HCT116 (cell line): ENCODE measurements around the gene DOCK10. TPM values are rescaled to one million over a fixed set of nuclear protein-coding genes. Genes with fewer than 3 reads are reported as not detected.

ENCODE experiments used
- ATAC-seq: fragments of 200-7000 bp; cut with Tn5 transposase; 2 replicates; pipeline ENCODE4 v1.9.1; 2020; ENCODE audit warnings: mild to moderate bottlenecking, moderate library complexity
- BruUV-seq: library from RNA; stranded (reverse); fragments of 400-500 nt; replicated peaks from 2 replicates; lab custom pipeline; 2021; lab: Mats Ljungman, UMichigan
- CTCF ChIA-PET: fragments of 300-600 bp; sonication (Branson Sonifier 250); formaldehyde crosslinking; loops from one replicate; lab custom pipeline; 2021; ENCODE audit warnings: antibody characterized with exemption; lab: Charles Lee
- POLR2A ChIA-PET: fragments of 300-600, 350-600 bp; sonication (Branson Sonifier 250); formaldehyde crosslinking; loops from one replicate; lab custom pipeline; 2021; ENCODE audit warnings: antibody characterized with exemption; lab: Charles Lee
- RAD21 ChIA-PET, 2 experiments: fragments of 300-600 bp; sonication (Branson Sonifier 250); formaldehyde crosslinking; loops; one replicate each; lab custom pipeline; 2023; ENCODE audit warnings: low total read pairs in 2 of 2; ENCODE audit not compliant: uncharacterized antibody in 2 of 2, unreplicated experiment in 2 of 2, low non-redundant PET in 1 of 2; lab: Charles Lee
- DNase-seq: peaks from one replicate; pipeline ENCODE4 v3.0.0-alpha.2; 2010; ENCODE audit warnings: low read depth, low spot score
- H2AFZ ChIP-seq: fragments of 200-600 bp; shearing (Covaris generic), sonication (generic); 2 replicates; pipeline ENCODE4 v1.6.1; 2017; ENCODE audit warnings: low read depth, mixed run types, mixed read lengths, antibody characterized with exemption, low read length; ENCODE audit not compliant: poor library complexity, severe bottlenecking
- H3K27ac ChIP-seq: 2 replicates; pipeline ENCODE4 v1.5.1; 2012; ENCODE audit warnings: low read depth, low read length
- H3K27me3 ChIP-seq: fragments of 200-600 bp; sonication (generic); 2 replicates; pipeline ENCODE4 v1.6.1; 2016; ENCODE audit warnings: mixed run types, low read length, mixed read lengths; ENCODE audit not compliant: insufficient read depth
- H3K36me3 ChIP-seq, 2 experiments: fragments of 200-500 bp in 1 of 2; fragments of 200-600 bp in 1 of 2; sonication (Bioruptor generic) in 1 of 2; sonication (generic) in 1 of 2; 2 replicates each; pipeline versions ENCODE4 v1.5.1 to v1.6.1; 2014 to 2016; ENCODE audit warnings: low read length in 2 of 2, inconsistent platforms in 1 of 2, mixed read lengths in 1 of 2, mixed run types in 1 of 2; ENCODE audit not compliant: insufficient read depth in 2 of 2, control insufficient read depth in 1 of 2
- H3K4me1 ChIP-seq, 2 experiments: fragments of 200-600 bp in 1 of 2; sonication (generic) in 1 of 2; 2 replicates each; pipeline versions ENCODE4 v1.5.1 to v1.6.1; 2012 to 2017; ENCODE audit warnings: low read length in 2 of 2, inconsistent platforms in 1 of 2, mild to moderate bottlenecking in 1 of 2, mixed read lengths in 1 of 2, mixed run types in 1 of 2, moderate library complexity in 1 of 2; ENCODE audit not compliant: insufficient read depth in 2 of 2, control insufficient read depth in 1 of 2
- H3K4me2 ChIP-seq: fragments of 200-600 bp; sonication (generic); 2 replicates; pipeline ENCODE4 v1.6.1; 2017; ENCODE audit warnings: mixed run types, low read length, mixed read lengths
- H3K4me3 ChIP-seq, 2 experiments: fragments of 200-600 bp in 1 of 2; sonication (generic) in 1 of 2; replicated peaks in 1 of 2; 2 replicates each; pipeline ENCODE4 v1.5.1; 2011 to 2016; ENCODE audit warnings: low read length in 2 of 2, control low read depth in 1 of 2, low read depth in 1 of 2, mild to moderate bottlenecking in 1 of 2, mixed read lengths in 1 of 2, mixed run types in 1 of 2
- H3K79me2 ChIP-seq: fragments of 200-600 bp; sonication (generic); 2 replicates; pipeline ENCODE4 v1.6.1; 2017; ENCODE audit warnings: mild to moderate bottlenecking, mixed run types, low read length, moderate library complexity, mixed read lengths; ENCODE audit not compliant: insufficient read depth
- H3K9ac ChIP-seq: fragments of 200-600 bp; sonication (generic); 2 replicates; pipeline ENCODE4 v1.6.1; 2016; ENCODE audit warnings: low read length, mixed read lengths
- H3K9me2 ChIP-seq: fragments of 200-600 bp; sonication (generic), shearing (Covaris generic); 2 replicates; pipeline ENCODE4 v1.6.1; 2017; ENCODE audit warnings: mixed run types, mild to moderate bottlenecking, moderate library complexity; ENCODE audit not compliant: insufficient read depth
- H3K9me3 ChIP-seq, 2 experiments: fragments of 200-500 bp in 1 of 2; fragments of 200-600 bp in 1 of 2; sonication (Bioruptor generic) in 1 of 2; sonication (generic) in 1 of 2; 2 replicates each; pipeline ENCODE4 v1.6.1; 2014 to 2017; ENCODE audit warnings: low read length in 2 of 2, mixed read lengths in 2 of 2, inconsistent platforms in 1 of 2, low read depth in 1 of 2, mild to moderate bottlenecking in 1 of 2, mixed run types in 1 of 2, moderate library complexity in 1 of 2; ENCODE audit not compliant: control insufficient read depth in 1 of 2, insufficient read depth in 1 of 2
- H4K20me1 ChIP-seq: fragments of 200-600 bp; sonication (generic), shearing (Covaris generic); 2 replicates; pipeline ENCODE4 v1.6.1; 2017; ENCODE audit warnings: mixed run types, mild to moderate bottlenecking, moderate library complexity; ENCODE audit not compliant: insufficient read depth
- CBX3 ChIP-seq: IDR thresholded peaks from 2 replicates; pipeline ENCODE4 v1.6.1; 2012; ENCODE audit warnings: low read depth
- CEBPB ChIP-seq: IDR thresholded peaks from 2 replicates; pipeline ENCODE4 v1.6.1; 2012; ENCODE audit warnings: low read depth
- EGR1 ChIP-seq: IDR thresholded peaks from 2 replicates; pipeline ENCODE4 v1.6.1; 2012; ENCODE audit warnings: low read depth
- EZH2phosphoT487 ChIP-seq: fragments of 200-600 bp; IDR thresholded peaks from 2 replicates; pipeline ENCODE4 v1.6.1; 2018; ENCODE audit warnings: antibody characterized with exemption, borderline replicate concordance
- FOSL1 ChIP-seq: IDR thresholded peaks from 2 replicates; pipeline ENCODE4 v1.6.1; 2012; ENCODE audit warnings: low read depth
- POLR2AphosphoS5 ChIP-seq: IDR thresholded peaks from 2 replicates; pipeline ENCODE4 v1.6.1; 2011; ENCODE audit warnings: mild to moderate bottlenecking, low read depth, low read length, moderate library complexity
- RAD21 ChIP-seq: IDR thresholded peaks from 2 replicates; pipeline ENCODE4 v1.6.1; 2012; ENCODE audit warnings: low read depth, mild to moderate bottlenecking
- SP1 ChIP-seq: IDR thresholded peaks from 2 replicates; pipeline ENCODE4 v1.6.1; 2012; ENCODE audit warnings: low read depth
- SRF ChIP-seq: IDR thresholded peaks from 2 replicates; pipeline ENCODE4 v1.6.1; 2012; ENCODE audit warnings: low read depth
- TCF7L2 ChIP-seq: IDR thresholded peaks from 2 replicates; pipeline ENCODE4 v1.7.0; 2011; ENCODE audit warnings: borderline replicate concordance, inconsistent platforms; ENCODE audit not compliant: insufficient read depth, insufficient read length; ENCODE audit errors: extremely low read depth
- ZFX ChIP-seq: fragments of 450-650 bp; IDR thresholded peaks from 2 replicates; pipeline ENCODE4 v1.6.1; 2017
- ZNF274 ChIP-seq: fragments of 200-500 bp; sonication (Bioruptor generic); IDR thresholded peaks from 2 replicates; pipeline ENCODE4 v1.6.1; 2014; ENCODE audit warnings: mild to moderate bottlenecking, low read depth, low read length, inconsistent platforms
- intact Hi-C: fragments of 100-400 bp; cut with micrococcal nuclease; formaldehyde crosslinking; loops from 2 replicates; pipeline ENCODE4 v1.10.0; 2022
- total RNA-seq: library from RNA; stranded (reverse); gene quantifications from one replicate; pipeline ENCODE4 v1.2.1, GENCODE V29; 2021; ENCODE audit not compliant: unreplicated experiment
- TF ChIP-seq, protein P1 (sequence below): IDR thresholded peaks from 2 replicates; pipeline ENCODE4 v1.6.1; 2012; ENCODE audit warnings: low read depth
- TF ChIP-seq, protein P2 (sequence below): IDR thresholded peaks from 2 replicates; pipeline ENCODE4 v1.6.1; 2012
- TF ChIP-seq, protein P3 (sequence below), 3 experiments: fragments of 200-600 bp in 1 of 3; sonication (generic) in 1 of 3; IDR thresholded peaks in 2 of 3; conservative IDR thresholded peaks in 1 of 3; 2 replicates each; pipeline ENCODE4 v1.5.1; 2012 to 2017; ENCODE audit warnings: low read depth in 2 of 3, low read length in 2 of 3, antibody characterized with exemption in 1 of 3, borderline replicate concordance in 1 of 3, control low read depth in 1 of 3, mild to moderate bottlenecking in 1 of 3, mixed read lengths in 1 of 3, mixed run types in 1 of 3, moderate library complexity in 1 of 3; ENCODE audit not compliant: insufficient read depth in 1 of 3
- TF ChIP-seq, protein P4 (sequence below): IDR thresholded peaks from 2 replicates; pipeline ENCODE4 v1.6.1; 2012

DOCK10 gene
- total RNA-seq, 1 experiment from 2014 or later = 0.54 TPM

DNA sequence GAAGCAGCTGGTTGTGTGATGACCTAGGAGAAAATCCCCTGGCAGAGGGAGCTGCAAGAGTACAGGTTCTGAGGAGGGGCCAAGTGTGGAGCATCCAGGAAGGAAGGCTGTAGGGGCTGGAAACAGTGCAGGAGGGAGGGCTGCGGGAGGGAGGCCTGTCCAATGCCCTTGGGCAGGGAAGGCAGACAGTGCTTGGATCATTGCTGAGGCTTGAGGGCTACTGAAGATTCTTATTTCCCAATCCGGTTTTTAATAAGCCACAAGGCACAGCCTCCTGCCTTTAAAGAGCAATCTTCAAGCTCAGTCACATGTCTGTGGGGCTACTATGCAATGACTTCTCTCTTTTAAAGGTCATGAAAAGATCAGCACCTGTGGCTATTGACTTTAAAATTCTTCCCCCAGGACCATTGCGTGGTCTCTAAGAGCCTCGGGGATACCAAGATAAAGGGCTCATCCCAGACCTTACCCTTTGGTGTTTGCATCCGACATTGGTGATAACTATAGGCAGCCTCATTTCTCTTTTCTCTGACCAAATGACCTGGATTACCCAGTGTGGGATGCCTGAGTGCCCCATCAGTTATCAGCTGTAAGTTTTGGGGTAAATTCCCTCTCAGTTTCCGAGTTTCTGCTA lies 149.6 kb downstream of the DOCK10 start:
- Histone ChIP-seq H3K9ac (no peak overlapping the region), H3K4me3 (no peak overlapping the region), H3K27ac (no peak overlapping the region), H2AFZ (no peak overlapping the region), H3K27me3 (no peaks in the 10 kb centered on the region), H3K79me2 (no peaks in the 10 kb centered on the region), H3K36me3 (no peaks in the 10 kb centered on the region), H3K4me1 (no peaks in the 10 kb centered on the region), H3K9me2 (peaks cover 5% of the 10 kb centered on the region; the same call in 1 of the 2 replicates), H3K9me3 (no peaks in the 10 kb centered on the region), H3K4me2 (no peak overlapping the region), H4K20me1 (no peaks in the 10 kb centered on the region)
- no TSS peak for BruUV-seq
- POLR2A ChIA-PET = no interaction called here
- DNase-seq (no peak), ATAC-seq (no peak)
- TF ChIP-seq, protein P1, sequence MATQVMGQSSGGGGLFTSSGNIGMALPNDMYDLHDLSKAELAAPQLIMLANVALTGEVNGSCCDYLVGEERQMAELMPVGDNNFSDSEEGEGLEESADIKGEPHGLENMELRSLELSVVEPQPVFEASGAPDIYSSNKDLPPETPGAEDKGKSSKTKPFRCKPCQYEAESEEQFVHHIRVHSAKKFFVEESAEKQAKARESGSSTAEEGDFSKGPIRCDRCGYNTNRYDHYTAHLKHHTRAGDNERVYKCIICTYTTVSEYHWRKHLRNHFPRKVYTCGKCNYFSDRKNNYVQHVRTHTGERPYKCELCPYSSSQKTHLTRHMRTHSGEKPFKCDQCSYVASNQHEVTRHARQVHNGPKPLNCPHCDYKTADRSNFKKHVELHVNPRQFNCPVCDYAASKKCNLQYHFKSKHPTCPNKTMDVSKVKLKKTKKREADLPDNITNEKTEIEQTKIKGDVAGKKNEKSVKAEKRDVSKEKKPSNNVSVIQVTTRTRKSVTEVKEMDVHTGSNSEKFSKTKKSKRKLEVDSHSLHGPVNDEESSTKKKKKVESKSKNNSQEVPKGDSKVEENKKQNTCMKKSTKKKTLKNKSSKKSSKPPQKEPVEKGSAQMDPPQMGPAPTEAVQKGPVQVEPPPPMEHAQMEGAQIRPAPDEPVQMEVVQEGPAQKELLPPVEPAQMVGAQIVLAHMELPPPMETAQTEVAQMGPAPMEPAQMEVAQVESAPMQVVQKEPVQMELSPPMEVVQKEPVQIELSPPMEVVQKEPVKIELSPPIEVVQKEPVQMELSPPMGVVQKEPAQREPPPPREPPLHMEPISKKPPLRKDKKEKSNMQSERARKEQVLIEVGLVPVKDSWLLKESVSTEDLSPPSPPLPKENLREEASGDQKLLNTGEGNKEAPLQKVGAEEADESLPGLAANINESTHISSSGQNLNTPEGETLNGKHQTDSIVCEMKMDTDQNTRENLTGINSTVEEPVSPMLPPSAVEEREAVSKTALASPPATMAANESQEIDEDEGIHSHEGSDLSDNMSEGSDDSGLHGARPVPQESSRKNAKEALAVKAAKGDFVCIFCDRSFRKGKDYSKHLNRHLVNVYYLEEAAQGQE = no peak
- no peak for TF ChIP-seq CEBPB
- TF ChIP-seq TCF7L2 = no peak
- TF ChIP-seq ZNF274 = no peak
- TF ChIP-seq EGR1 = no peak
- no peak for TF ChIP-seq RAD21
- no peak for TF ChIP-seq FOSL1
- TF ChIP-seq CBX3 = no peak
- no peak for TF ChIP-seq ZFX
- TF ChIP-seq, protein P2, sequence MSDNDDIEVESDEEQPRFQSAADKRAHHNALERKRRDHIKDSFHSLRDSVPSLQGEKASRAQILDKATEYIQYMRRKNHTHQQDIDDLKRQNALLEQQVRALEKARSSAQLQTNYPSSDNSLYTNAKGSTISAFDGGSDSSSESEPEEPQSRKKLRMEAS = no peak
- TF ChIP-seq, protein P3, sequence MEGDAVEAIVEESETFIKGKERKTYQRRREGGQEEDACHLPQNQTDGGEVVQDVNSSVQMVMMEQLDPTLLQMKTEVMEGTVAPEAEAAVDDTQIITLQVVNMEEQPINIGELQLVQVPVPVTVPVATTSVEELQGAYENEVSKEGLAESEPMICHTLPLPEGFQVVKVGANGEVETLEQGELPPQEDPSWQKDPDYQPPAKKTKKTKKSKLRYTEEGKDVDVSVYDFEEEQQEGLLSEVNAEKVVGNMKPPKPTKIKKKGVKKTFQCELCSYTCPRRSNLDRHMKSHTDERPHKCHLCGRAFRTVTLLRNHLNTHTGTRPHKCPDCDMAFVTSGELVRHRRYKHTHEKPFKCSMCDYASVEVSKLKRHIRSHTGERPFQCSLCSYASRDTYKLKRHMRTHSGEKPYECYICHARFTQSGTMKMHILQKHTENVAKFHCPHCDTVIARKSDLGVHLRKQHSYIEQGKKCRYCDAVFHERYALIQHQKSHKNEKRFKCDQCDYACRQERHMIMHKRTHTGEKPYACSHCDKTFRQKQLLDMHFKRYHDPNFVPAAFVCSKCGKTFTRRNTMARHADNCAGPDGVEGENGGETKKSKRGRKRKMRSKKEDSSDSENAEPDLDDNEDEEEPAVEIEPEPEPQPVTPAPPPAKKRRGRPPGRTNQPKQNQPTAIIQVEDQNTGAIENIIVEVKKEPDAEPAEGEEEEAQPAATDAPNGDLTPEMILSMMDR (IDR thresholded peaks at IDR 0.05 in 2 of 3, conservative IDR thresholded peaks at IDR 0.05 in 1 of 3; ENCODE audit: borderline replicate concordance in 1 of 3, insufficient read depth in 1 of 3, low read depth in 2 of 3, low read length in 2 of 3) = no peak
- no peak for TF ChIP-seq POLR2AphosphoS5
- no peak for TF ChIP-seq EZH2phosphoT487
- TF ChIP-seq SRF = no peak
- TF ChIP-seq SP1 = no peak
- TF ChIP-seq, protein P4, sequence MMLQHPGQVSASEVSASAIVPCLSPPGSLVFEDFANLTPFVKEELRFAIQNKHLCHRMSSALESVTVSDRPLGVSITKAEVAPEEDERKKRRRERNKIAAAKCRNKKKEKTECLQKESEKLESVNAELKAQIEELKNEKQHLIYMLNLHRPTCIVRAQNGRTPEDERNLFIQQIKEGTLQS = no peak
- CTCF ChIA-PET = interaction anchor here (0.5 kb wide), 1 partner anchor 773 kb away, joined by 4 read pairs; no protein-coding TSS in a partner anchor
- intact Hi-C loops = no loop called here
- RAD21 ChIA-PET = no interaction called here
